Left ventricle myocardium inferior (tissue), 1 donor: ENCODE data around the gene HRH4. TPM values are rescaled to one million over a fixed set of nuclear protein-coding genes. Genes with fewer than 3 reads are reported as not detected.

ENCODE experiments used
- DNase-seq: peaks from one replicate; pipeline ENCODE4 v3.0.0-alpha.2; 2020
- H3K27ac ChIP-seq: fragments of 200-600 bp; replicated peaks from 2 replicates; pipeline ENCODE4 v1.8.0; 2021
- H3K27me3 ChIP-seq: fragments of 200-600 bp; 2 replicates; pipeline ENCODE4 v1.8.0; 2021; ENCODE audit warnings: low read depth
- H3K36me3 ChIP-seq: fragments of 200-600 bp; 2 replicates; pipeline ENCODE4 v1.8.0; 2021
- H3K4me1 ChIP-seq: fragments of 200-600 bp; 2 replicates; pipeline ENCODE4 v1.8.0; 2021
- H3K4me3 ChIP-seq: fragments of 200-600 bp; 2 replicates; pipeline ENCODE4 v1.8.0; 2021; ENCODE audit warnings: mild to moderate bottlenecking, moderate library complexity
- H3K9me3 ChIP-seq: fragments of 200-600 bp; replicated peaks from 2 replicates; pipeline ENCODE4 v1.8.0; 2021
- intact Hi-C: fragments of 100-400 bp; cut with micrococcal nuclease; formaldehyde crosslinking; loops from one replicate; pipeline ENCODE4 v1.11.0; 2022
- total RNA-seq: library from RNA; stranded (reverse); fragmentation: NEBNext Ultra II Directional; extraction: Animal tissue kit (Norgen Biotek cat#: 25700); gene quantifications from one replicate; pipeline ENCODE4 v1.2.1, GENCODE V29; 2021
- TF ChIP-seq, protein P1 (sequence below): fragments of 200-600 bp; IDR thresholded peaks from 2 replicates; pipeline ENCODE4 v1.8.0; 2021; ENCODE audit warnings: antibody characterized with exemption, mild to moderate bottlenecking, borderline replicate concordance
- donor health status: DM: no; HTN: yes; CAD: no; lungs with severe emphysema.

The HRH4 gene
- total RNA-seq, 1 donor from 2014 or later, result 0.33 TPM

DNA sequence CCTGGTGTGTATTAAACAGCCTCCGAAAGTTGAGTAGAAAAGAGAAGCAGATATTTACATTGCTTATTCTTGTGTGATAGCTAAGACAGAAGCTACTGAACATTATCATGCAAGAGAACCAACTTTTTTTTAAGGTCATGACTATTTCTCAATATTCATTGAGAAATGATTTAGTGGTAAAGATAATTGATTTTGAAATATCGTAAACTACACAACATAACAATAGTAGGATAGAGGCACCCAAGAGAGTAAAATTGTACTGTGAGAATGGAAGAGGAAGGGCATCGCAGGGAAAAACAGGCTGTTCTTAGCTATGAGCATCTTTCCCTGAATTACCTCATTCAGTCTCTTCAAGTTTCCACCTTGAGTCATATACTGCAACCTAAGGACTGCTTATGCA, 25.2 kb downstream of the HRH4 start:
- TF ChIP-seq, protein P1, sequence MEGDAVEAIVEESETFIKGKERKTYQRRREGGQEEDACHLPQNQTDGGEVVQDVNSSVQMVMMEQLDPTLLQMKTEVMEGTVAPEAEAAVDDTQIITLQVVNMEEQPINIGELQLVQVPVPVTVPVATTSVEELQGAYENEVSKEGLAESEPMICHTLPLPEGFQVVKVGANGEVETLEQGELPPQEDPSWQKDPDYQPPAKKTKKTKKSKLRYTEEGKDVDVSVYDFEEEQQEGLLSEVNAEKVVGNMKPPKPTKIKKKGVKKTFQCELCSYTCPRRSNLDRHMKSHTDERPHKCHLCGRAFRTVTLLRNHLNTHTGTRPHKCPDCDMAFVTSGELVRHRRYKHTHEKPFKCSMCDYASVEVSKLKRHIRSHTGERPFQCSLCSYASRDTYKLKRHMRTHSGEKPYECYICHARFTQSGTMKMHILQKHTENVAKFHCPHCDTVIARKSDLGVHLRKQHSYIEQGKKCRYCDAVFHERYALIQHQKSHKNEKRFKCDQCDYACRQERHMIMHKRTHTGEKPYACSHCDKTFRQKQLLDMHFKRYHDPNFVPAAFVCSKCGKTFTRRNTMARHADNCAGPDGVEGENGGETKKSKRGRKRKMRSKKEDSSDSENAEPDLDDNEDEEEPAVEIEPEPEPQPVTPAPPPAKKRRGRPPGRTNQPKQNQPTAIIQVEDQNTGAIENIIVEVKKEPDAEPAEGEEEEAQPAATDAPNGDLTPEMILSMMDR, result no peak
- Histone ChIP-seq H3K9me3 (no peaks in the 10 kb centered on the region), H3K4me1 (no peaks in the 10 kb centered on the region), H3K27ac (no peak overlapping the region), H3K4me3 (no peak overlapping the region), H3K36me3 (no peaks in the 10 kb centered on the region), H3K27me3 (no peaks in the 10 kb centered on the region)
- intact Hi-C loops, result loop anchor here (5.0 kb wide), 2 partner anchors 128 to 242 kb away; no protein-coding TSS in a partner anchor
- no peak for DNase-seq

DNA sequence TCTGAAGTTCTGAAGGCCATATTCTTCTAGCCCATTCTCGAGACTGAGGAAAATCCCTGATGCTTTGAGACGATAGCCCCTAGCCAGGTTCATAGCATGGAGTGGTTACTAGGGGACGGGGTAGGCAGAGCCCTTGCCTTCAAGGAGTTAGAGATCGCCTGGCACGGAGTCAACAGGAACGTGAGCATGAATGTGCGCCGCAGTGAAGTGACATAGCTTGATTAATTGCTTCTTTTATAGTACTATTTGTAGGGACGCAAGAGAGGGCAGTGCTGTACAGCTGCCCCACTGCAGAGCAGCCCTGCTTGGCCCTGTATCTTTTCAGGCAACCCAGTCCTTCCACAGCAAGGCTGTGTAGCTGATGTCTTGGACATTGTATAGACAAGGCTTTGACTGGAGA, 26.2 kb downstream of the HRH4 start:
- Histone ChIP-seq H3K27me3 (no peaks in the 10 kb centered on the region), H3K36me3 (no peaks in the 10 kb centered on the region), H3K27ac (no peak overlapping the region), H3K4me1 (no peaks in the 10 kb centered on the region), H3K4me3 (no peak overlapping the region), H3K9me3 (no peaks in the 10 kb centered on the region)
- TF ChIP-seq, protein P1, result no peak
- intact Hi-C loops, result loop anchor here (5.0 kb wide), 2 partner anchors 129 to 241 kb away; no protein-coding TSS in a partner anchor
- DNase-seq, result no peak

DNA sequence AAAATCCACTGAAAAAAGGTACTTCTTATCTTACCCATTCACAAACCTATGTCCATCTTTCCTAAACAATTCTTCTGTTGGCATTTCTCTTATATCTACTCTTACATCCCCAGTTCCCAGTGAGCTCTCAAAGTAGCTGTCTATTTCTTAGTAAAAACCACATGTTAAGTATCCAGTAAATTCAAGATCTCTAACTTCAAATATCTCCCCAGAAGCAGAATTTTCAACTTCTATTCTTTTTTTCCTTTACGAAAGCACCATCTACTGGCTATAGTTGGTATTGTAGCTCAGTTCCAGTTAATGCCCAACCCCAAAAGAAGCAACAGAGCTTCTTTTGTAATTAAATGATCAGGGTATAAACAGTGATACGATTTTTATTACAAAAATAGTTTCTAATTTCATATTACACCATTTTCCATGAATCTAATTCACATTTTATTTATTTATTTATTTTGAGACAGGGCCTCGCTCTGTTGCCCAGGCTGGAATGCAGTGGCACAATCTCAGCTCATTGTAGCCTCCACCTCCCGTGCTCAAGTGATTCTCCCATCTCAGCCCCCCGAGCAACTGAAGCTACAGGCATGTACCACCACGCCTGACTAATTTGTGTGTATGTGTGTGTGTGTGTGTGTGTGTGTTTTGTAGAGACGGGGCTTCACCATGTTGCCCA, 28.5 kb downstream of the HRH4 start:
- no peak overlapping the region for H3K4me3 ChIP-seq
- H3K27ac ChIP-seq, result no peak overlapping the region

DNA sequence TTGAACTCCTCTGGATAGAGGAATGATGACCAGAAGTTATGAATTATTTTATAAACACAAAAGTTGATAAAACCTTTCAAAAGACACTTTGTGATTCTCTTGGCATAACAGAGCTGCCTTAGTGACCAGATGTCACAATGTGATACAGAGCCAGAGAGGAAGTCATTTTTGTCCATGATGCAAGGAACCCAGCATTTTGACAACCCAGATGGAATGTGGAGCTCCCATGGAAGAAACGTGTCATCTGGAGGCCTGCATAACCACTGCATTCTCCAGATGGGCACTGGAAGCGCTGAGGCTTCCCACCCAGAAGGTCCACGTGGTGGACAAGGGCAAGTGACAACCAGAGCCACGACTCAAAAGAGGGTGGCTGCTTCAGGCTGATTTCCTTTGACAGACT, 30.1 kb downstream of the HRH4 start:
- DNase-seq, result no peak
- no peak overlapping the region for H3K27ac ChIP-seq
- no peaks in the 10 kb centered on the region for H3K4me1 ChIP-seq
- no peaks in the 10 kb centered on the region for H3K36me3 ChIP-seq
- H3K27me3 ChIP-seq, result peaks cover 4% of the 10 kb centered on the region
- intact Hi-C loops, result no loop called here
- no peak overlapping the region for H3K4me3 ChIP-seq
- TF ChIP-seq, protein P1, result no peak
- H3K9me3 ChIP-seq, result peaks cover 3% of the 10 kb centered on the region

More for the DNA sequence above, 28.5 kb downstream of the HRH4 start:
- intact Hi-C loops, result loop anchor here (5.0 kb wide), 2 partner anchors 132 to 238 kb away; no protein-coding TSS in a partner anchor
- H3K9me3 ChIP-seq, result peaks cover 3% of the 10 kb centered on the region
- H3K36me3 ChIP-seq, result no peaks in the 10 kb centered on the region
- H3K4me1 ChIP-seq, result no peaks in the 10 kb centered on the region
- peaks cover 4% of the 10 kb centered on the region for H3K27me3 ChIP-seq
- no peak for DNase-seq
- TF ChIP-seq, protein P1, result peak; percentile 86

DNA sequence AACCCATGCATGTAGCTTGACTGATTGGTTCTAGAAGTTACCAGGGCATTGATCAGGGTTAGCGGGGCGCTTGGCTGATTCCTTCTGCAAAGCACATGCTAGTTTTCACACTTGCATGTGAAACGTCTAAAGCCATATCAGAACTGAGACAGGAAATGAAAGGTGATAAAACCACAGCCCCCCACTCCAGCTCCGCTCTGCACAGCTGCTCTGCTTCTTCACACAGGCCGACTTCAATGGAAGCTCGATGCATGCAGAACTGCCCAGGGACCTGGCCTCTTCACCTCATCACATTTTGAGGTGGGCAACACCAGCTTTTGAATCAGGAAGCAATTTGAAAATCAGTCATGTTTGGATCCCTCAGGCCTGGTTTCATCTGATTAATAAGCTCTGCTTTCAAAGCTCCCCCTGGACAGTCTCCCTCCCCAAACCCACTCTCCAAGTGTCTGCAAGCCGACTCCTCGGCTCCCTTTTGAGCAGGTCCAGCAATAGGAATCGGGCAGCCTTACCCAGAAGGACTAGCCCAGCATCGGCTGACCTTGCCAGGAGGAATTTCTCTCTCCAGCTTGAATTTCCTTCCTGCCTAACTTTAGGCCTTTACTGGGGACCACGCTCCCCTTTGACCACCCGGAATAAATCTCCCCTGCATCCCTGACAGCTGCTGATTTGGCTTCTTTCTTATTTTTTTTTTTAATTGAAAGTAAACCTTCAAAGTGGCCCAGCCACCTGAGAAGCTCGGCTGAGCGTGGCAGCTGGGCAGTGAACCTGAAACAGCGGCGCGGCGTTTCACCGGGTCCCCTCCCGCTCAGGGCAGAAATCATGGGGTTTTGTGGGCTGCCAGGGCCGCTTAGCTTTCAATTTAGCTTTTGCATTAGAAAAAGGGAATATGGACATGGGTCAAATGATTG, 31.7 kb downstream of the HRH4 start:
- Histone ChIP-seq H3K9me3 (peaks cover 3% of the 10 kb centered on the region), H3K4me1 (no peaks in the 10 kb centered on the region), H3K36me3 (no peaks in the 10 kb centered on the region), H3K4me3 (no peak overlapping the region), H3K27ac (no peak overlapping the region), H3K27me3 (peaks cover 4% of the 10 kb centered on the region)
- DNase-seq, result no peak
- TF ChIP-seq, protein P1, result no peak
- intact Hi-C loops, result no loop called here
